Measurements from ENCODE around the gene LDLRAD1.

The LDLRAD1 gene

GRCh38 chr1:53966794-53967193 lies 51.2 kb downstream of the LDLRAD1 start:
- no peak for TF ChIP-seq CTCF (IDR thresholded peaks at IDR 0.05; ENCODE audit: low read depth, low read length, missing control alignments)
- Histone ChIP-seq H3K36me3 (replicated peaks) (peaks cover 44% of the 10 kb centered on the region), H3K4me3 (ENCODE audit: low read depth, low read length) (no peak overlapping the region), H3K27ac (no peak overlapping the region), H3K27me3 (replicated peaks) (no peaks in the 10 kb centered on the region)
- DNase-seq = no peak
- in situ Hi-C loops (cut with HindIII; ENCODE audit: low pct_ligation_motif_present, low sequenced_read_pairs) = no loop called here

GRCh38 chr1:53964109-53964508 lies 53.9 kb downstream of the LDLRAD1 start:
- Histone ChIP-seq H3K27ac (no peak overlapping the region), H3K36me3 (replicated peaks) (peaks cover 53% of the 10 kb centered on the region), H3K27me3 (replicated peaks) (no peaks in the 10 kb centered on the region), H3K4me3 (ENCODE audit: low read depth, low read length) (no peak overlapping the region)
- in situ Hi-C loops (cut with HindIII; ENCODE audit: low pct_ligation_motif_present, low sequenced_read_pairs) = no loop called here
- DNase-seq = no peak
- no peak for TF ChIP-seq CTCF (IDR thresholded peaks at IDR 0.05; ENCODE audit: low read depth, low read length, missing control alignments)

DNA sequence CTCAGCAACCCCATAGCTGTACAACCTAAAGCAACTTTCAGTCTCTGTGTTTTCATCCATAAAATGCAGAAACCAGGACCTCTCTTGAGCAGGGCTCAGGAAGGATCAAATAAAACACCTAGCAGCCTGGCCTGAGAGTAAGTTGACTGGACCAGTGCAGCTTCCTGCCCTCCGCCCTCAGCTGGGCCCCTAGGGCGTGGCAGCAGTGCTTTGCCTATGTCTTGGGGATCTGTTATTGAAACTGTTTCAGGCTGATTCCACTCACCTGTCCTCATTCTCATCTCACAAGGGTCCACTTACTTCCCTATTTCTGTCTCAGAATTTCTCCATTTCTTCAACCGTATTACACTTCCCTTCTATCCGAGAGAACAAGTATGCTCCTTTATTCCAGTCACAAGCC lies 54.5 kb downstream of the LDLRAD1 start:
- TF ChIP-seq CTCF (IDR thresholded peaks at IDR 0.05; ENCODE audit: low read depth, low read length, missing control alignments) = no peak
- in situ Hi-C loops (cut with HindIII; ENCODE audit: low pct_ligation_motif_present, low sequenced_read_pairs) = no loop called here
- peaks cover 50% of the 10 kb centered on the region for H3K36me3 ChIP-seq (replicated peaks)
- DNase-seq = no peak
- H3K27me3 ChIP-seq (replicated peaks) = no peaks in the 10 kb centered on the region
- H3K27ac ChIP-seq = no peak overlapping the region
- no peak overlapping the region for H3K4me3 ChIP-seq (ENCODE audit: low read depth, low read length)

DNA sequence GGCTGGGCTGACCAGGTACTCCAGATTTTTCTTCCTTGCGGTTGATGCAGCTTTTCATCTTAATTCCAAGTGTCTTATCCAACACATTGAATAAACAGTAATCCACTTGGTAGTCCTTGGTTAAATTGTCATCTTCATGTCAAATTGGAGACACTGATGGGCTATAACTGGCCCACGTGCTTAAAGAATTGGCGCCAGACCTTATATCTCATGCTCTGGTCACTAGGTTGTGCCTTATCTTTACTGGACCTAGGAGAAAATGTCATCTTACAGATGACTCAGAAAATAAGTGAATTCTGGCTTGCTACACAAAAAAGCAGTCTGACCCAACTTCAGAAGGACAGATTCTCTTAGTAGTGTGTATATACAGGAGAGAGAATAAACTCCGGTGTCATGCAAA lies 55.6 kb downstream of the LDLRAD1 start:
- Histone ChIP-seq H3K27me3 (replicated peaks) (no peaks in the 10 kb centered on the region), H3K36me3 (replicated peaks) (peaks cover 51% of the 10 kb centered on the region), H3K27ac (no peak overlapping the region), H3K4me3 (ENCODE audit: low read depth, low read length) (no peak overlapping the region)
- in situ Hi-C loops (cut with HindIII; ENCODE audit: low pct_ligation_motif_present, low sequenced_read_pairs) = no loop called here
- no peak for TF ChIP-seq CTCF (IDR thresholded peaks at IDR 0.05; ENCODE audit: low read depth, low read length, missing control alignments)
- DNase-seq = no peak

- no peak for DNase-seq
- no peak overlapping the region for H3K27ac ChIP-seq
- in situ Hi-C loops (cut with HindIII; ENCODE audit: low pct_ligation_motif_present, low sequenced_read_pairs) = no loop called here
- no peaks in the 10 kb centered on the region for H3K27me3 ChIP-seq (replicated peaks)
- H3K4me3 ChIP-seq (ENCODE audit: low read depth, low read length) = no peak overlapping the region
- TF ChIP-seq CTCF (IDR thresholded peaks at IDR 0.05; ENCODE audit: low read depth, low read length, missing control alignments) = peak; percentile 24
- H3K36me3 ChIP-seq (replicated peaks) = peaks cover 42% of the 10 kb centered on the region
Observed at GRCh38 chr1:53959664-53960250, 58.2 kb downstream of the LDLRAD1 start.

Measured in brain microvascular endothelial cell (primary cell).